OCI-M2 (cell line): ENCODE data around the gene MED15.
"Not testable (repeated sequence)": the region's sequence is repeated elsewhere in the genome, so short reads cannot be mapped to it uniquely, and the experiment has no call there.

Source experiments
- DNase-seq: peaks from one replicate; lab custom pipeline; 2025; ENCODE audit not compliant: unreplicated experiment; lab: John Stamatoyannopoulos, UW

The MED15 gene

DNA sequence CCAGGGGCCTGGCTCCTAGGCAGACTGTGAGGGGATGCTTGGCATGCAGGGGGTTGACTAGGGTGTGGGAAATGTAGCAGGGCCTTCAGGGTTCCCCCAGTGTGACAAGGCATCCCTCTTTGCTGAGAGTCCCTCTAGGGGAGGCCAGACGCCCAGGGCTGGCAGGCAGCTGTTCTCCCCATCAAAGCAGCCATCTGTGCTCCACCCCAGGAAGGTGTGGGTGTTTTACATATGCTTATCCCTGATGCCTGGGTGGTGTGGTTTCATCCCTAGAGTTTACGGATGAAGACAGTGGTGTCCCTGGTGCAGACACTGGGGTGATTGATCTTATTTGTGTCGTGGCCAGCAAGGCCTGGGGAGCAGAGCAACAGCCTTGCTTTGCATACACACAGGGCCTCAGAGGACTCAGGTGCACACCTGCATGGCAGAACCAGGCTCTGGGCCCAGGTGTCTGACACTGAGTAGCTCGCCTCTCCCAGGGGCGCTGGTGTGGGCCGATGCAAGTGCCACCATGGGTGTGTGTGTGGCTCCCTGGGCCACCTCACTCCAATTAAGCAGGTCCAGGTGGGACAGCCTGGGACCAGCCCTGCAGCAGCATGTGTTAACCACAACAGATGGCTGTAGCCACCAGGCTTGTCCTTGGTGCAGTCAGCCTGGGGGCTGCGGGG, 74.2 kb downstream of the MED15 start:
- DNase-seq = no peak

DNA sequence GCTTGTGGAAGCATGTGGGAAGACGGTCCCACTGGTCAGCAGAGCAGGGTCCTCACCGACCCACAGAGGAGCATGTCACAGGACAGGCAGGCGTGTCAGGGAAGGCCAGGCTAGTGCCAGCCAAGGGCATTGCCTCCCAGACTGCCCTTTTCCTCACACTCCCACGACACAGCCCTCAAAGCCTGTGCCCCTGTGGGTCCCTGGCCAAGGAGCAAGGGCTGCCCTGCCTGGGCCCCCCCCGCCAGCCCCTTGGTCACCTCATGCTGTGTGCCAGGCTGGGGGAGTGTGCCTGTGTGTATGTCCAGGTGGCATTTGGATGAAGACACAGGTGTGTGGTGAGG, 74.7 kb downstream of the MED15 start:
- no peak for DNase-seq

DNA sequence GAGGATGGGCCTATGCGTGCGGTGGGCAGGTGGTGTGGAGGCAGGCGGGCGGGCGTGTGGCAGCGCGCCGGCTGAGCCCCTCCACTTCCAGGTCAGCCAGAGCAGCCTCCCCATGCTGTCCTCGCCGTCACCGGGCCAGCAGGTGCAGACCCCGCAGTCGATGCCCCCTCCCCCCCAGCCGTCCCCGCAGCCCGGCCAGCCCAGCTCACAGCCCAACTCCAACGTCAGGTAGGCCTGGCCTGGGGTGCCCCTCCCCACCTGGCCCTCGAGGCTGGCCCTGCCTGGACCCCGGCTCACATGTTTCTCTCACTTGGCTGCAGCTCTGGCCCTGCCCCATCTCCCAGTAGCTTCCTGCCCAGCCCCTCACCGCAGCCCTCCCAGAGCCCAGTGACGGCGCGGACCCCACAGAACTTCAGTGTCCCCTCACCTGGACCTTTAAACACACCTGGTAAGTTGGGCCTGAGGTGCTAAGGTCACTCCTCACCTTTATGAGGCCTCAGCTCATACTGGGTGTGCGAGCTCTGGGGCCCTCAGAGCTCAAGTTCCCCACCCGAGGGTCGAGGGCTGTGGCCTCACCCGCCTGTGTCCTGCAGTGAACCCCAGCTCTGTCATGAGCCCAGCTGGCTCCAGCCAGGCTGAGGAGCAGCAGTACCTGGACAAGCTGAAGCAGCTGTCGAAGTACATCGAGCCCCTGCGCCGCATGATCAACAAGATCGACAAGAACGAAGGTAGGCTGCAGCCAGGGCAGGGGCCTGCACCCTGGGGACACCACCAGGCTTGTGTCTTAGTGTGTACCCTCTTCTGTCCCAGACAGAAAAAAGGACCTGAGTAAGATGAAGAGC, 75.3 kb downstream of the MED15 start:
- no peak for DNase-seq

DNA sequence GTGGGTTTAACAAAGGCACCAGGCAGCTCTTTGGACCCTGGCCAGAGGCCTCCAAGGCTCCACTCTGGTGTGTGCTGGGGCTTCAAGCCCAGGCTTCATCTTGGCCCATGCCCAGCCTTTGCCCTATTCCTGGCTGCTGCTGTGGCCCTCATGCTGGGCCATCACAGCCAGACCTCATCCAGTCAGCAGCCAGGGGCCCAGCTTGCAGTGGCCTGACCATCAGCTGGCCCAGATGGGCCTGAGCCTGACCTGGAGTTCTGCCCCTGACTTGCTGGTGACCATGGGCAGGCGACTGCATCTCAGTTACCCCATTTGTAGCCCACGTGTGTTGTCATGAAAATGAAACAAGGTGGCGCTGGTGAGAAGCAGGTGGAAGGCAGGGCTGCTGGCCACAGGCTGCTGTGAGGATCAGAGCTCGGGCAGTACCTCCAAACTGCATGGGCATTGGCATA, 76.1 kb downstream of the MED15 start:
- no peak for DNase-seq

DNA sequence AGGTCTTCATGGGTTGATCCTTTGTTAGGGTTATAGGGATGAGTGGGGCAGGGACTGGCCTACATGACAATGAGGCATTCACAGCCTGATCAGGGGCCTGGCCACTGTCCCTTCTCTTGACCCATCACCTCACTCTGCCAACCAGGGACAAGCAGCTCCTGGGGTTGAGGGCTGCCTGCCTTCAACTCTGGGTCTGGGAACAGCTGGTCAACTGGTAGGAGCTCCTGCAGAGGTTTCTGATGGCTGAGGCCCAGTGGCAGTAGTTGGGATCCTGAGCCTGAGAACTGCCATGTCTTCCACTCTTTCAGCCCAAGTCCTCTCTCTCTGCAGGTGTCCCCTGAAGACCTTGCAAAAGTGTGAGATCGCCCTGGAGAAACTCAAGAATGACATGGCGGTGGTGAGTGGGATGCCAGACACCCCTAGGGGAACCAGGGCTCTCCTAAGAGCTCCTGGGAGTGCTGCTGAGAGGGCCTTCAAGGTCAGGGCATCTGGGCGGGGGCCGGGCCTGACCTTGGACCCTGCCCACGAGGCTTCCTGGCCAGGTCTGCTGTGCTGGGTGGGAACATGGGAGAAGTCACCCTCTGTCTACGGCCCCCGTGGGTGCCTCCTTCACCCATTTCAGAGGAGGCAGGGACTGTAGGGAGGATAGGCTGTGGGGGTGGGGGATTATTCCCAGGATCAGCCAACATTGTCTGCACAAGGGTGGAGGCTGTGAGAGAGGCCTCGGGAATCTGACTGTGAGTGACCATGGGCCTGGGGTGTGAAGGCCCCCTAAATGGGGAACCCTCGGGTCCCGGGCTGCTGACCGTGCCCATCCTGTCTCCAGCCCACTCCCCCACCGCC, 76.8 kb downstream of the MED15 start:
- DNase-seq = no peak

DNA sequence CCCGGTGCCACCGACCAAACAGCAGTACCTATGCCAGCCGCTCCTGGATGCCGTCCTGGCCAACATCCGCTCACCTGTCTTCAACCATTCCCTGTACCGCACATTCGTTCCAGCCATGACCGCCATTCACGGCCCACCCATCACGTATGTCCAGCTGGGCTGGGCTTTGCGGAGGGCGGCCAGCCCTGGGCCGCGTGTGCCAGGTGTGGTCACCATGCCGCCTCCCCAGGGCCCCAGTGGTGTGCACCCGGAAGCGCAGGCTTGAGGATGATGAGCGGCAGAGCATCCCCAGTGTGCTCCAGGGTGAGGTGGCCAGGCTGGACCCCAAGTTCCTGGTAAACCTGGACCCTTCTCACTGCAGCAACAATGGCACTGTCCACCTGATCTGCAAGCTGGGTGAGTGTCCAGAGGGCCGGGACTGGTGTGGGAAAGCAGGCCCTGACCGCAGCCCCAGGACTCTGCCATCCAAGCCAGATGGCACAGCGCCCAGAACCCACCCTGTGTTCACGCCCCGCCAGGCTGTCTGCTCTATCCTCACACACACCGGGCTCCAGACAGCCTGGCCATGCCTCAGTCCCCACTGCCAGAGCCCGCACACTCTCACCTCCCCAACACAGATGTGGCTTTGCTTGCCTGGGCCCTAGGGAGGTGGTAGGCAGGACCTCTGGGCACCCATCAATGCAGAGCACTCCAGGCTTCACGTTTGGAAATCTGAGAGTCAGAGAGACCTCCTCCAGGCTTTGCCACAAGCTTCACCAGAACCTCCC, 77.6 kb downstream of the MED15 start:
- DNase-seq = no peak

DNA sequence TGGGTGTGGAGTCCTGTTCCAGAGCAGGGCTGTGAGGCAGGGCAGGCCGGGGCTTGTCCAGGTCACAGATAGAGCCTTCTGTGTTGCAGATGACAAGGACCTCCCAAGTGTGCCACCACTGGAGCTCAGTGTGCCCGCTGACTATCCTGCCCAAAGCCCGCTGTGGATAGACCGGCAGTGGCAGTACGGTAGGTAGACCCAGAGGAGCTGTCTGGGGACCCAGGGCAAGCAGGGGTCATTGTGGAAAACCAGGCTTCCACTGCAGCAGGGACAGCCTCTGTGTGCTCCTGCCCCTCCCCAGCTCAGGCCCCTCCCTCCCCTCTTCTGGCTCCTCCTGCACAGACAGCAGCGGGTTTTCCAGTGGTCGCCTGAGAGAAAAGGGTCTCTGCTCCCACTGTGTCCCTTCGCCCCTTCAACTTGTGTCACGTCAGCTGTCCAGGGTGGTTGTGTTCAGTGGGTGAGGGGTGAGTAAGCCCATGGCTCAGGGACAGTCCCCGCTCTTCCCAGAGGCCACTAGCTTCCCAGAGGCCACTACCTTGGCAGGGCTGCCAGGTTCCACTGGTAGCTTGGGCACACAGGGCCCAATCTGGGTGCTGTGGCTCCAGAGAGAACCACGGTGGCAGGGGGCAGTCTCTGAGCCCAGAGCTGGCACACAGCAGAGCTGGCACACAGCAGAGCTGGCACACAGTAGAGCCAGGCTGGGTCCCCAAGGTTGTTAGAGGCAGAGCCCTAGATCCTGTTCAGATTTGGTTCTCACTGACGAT, 78.4 kb downstream of the MED15 start:
- DNase-seq = no peak

DNA sequence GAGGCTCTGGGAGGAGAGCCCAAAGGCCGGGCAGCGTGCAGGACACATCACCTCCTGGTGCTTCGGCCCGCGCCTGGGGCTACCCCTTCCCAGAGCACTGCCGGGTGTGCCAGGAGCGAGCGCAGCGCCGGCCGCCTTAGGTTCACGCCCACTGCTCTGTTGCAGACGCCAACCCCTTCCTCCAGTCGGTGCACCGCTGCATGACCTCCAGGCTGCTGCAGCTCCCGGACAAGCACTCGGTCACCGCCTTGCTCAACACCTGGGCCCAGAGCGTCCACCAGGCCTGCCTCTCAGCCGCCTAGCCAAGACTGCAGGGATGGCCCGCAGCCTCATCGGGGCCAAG, 79.0 kb downstream of the MED15 start:
- DNase-seq = no peak

DNA sequence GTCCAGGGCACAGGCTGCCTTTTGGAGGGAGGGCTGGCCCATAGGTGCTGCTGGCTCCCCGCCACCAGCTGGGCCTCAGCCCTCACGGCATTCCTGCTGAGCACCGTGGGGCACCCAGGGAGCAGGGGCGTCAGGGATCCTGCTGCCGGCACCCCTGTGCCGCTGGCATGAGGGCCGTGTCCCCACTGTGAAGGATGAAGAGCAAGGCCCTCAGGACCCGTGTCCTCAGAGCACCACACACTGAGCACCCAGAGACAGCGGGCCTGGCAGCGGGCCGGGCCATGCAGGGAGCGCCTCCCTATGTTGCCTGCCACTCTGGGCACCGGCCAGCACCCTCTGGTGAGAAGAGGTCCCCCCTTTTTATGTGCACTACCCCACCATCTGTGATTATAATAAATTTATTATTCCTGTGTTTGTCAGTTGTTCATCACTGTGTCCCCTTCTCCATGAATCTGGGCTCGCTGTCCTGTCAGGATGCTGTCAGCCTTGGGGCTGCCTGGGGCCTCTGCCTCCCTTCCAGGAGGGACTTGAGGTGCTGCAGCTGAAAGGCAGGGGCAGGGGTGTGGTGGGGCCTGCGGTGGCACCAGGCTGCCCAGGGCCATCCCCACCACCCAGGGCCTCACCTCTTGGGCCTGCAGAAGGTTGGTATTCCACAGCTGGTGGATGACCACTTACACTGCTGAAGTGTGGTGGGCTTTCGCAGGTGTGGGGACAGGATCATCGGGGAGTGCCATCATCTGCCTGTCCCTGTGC, 80.0 kb downstream of the MED15 start:
- DNase-seq = no peak

DNA sequence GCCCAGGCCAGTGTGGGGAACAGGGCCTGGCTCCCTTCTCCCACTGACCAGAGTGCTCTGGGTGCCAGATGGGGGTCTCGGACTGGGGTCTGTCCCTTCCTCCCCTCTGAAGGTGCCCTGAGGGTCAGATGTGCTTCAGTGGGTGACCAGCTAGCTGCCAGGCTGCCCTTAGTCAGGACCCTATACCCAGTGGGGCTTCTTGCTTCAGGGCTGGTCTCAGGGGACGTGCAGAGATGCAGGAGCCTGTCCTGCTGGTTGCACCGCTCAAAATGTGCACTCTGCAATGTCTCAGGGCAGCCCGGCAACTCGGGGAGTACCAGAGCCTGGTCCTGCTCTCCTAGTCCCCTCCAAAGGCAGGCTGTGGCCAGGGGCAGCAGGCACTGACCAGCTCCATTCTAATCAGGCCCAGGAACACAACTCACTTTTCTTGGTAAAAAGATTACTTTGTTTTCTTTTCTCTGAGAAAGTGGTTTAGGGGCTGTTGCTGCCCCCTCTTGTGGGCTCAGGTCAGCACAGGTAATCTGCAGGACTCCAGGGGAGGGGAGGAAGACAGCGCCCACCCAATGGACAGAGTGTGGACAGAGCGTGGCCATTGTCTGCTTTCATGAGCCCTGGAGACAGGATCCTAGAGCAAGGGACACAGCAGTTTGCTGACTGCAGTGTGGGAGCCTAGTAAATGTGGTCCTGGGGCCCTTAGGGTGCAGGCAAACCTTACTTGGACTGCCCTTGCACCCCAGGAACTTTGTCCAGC, 80.9 kb downstream of the MED15 start:
- DNase-seq = no peak

DNA sequence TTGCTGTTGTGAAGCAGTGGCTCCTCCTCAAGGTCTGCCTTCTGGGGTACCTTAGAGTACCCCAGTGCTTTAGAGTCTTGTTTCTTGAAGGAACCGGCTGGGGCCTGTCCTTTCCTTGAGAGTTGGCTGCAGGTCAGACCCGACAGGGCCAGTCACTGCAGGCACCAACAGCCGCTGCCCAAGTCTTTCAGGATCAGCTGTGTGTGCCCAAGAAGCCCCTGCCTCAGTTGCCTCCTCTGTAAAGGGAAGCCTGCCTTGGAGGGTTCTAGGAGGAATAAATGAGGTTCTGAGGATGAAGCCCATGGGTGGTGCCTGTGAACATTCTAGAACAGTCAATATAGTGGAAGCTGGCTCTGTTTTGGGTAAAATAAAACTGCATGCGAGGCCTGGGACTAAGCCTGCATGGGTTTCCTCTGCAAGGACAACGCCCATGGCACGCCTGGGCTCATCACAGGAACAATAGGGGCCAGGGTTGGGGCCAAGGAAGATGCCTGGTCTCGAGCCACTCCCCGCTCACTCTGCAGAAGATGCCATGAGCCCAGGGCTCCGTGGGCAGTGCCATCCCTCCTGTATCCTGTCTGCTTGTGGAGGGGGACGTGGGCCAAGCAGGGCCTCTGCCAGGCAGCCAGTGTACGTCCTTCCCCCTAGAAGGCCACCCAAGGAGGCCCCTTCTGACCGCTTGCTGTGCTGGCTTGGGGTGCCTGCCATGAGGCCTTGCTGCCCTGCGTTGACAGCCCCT, 81.6 kb downstream of the MED15 start:
- DNase-seq = no peak

DNA sequence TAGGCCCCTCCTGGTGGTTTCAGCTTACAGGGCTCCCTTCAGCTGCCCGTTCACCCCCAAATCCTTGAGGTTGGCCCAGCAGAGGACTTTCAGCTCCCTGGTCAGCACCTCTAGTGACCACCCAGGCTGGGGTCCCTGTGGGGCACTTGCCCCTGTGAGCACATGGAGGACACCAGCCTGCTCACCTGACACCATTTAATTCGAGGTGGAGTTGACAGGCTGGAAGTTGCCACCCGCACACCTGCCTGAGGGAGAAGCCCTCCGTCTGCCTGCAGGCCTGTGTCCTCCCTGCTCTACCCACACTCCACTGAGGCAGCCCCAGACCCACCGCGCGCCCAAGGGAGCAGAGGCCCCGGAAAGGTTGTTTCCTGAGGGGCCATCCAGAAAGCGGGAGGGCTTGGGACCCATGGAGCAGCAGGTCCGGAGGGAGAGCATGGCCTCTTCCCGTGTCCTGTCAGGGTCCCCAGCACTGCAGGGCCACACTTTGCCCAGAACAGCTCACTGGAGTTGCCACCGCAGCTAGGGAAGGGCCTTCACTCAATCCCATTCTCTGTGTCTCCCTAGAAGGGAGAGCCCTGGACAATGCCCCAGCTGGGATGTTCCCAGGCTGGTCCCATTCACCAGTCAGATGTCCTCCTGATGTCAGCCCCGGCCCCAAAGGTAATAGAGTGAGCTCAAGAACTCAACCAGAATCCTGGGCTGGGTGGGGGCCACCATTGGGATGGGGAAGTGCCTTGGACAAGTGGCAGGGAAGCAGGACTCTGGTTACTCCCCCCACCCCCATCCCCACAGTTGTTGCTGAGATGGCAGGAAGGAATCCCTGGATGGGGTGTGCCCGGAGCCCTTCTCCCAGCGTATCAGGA, 82.4 kb downstream of the MED15 start:
- no peak for DNase-seq

DNA sequence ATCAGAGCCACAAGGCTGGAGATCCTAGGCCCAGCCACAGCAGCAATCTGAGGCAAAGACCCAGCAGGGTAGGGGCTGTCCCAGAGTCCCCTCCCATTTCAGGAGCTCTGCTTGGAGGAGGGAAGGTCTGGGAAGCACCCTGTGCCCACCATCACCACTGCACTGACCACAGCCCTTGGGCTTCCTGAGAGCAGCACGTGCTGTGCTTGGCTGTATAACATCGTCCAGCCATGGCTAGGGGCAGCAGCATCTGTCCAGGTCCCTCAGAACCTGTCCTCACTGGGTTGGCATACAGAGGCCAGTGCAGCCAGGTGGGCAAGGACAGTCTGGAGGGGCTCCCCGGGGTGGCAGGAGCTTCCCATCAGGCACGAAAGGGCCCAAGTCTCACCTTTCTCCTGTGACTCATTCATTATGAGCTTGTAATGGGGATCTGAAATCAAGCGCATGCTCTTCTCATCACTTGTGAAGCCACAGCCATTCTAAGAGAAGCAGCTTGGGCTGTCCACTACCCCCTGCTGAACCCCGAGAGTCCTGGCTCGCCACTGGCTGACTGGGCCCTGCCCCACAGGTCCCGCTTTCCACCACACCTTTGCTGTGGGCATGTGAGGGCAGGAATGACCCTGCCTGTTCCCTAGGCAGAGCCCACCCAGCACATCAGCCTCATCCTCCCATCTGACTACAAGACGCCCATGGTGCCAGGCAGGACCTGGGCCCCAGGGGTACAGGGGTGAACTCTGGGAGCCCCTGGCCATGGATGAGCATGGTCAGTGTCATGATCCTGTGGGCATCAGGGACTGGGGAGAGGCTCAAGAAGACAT, 83.3 kb downstream of the MED15 start:
- no peak for DNase-seq

DNA sequence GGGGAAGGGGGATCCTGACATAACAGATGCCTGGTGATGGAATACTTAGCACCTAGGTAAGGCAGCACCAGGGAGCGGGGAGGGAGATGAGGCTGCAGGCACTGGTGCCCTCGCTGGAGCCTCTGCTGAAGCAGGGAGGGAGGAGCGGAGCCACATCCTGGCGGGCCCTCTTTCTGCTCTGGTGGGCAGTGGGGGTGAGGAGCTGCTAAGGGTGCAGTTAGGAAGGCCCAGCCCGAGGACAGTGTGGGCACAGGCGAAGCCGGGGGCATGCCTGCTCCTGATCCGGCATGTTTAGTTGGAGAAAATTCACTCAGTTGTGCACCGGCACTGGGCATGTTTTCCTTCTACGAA, 83.9 kb downstream of the MED15 start:
- no peak for DNase-seq

DNA sequence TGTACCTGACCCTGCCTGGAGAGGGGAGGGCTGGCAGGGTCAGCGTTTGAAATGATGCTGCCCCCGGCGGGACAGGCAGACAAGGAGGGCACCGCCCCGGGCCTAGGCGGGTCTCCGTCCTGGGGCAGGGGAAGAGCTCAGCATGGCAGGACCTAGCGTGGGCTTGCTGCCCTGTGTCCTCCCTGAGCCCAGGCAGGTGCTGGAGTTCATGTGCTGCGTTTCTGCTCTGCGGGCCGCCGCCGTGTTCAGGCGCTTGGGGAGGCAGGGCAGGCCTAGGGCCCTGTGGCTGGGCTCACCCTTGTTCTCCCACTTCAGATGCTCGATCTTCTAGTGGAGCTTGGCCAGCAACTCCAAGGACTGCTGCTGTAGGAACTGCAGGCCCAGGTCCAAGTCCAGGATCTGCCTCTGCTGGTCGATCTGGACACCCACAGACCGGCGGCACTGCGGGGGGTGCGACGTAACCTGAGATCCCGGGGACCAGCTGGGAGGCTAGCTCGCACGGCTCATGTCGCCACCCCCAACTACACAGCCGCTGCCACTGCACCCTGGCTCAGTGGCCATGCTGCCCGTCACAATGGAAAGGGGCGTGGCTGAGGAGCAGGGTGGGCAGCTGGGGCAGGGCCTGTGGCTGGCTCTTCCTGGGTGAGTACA, 84.4 kb downstream of the MED15 start:
- DNase-seq = no peak

DNA sequence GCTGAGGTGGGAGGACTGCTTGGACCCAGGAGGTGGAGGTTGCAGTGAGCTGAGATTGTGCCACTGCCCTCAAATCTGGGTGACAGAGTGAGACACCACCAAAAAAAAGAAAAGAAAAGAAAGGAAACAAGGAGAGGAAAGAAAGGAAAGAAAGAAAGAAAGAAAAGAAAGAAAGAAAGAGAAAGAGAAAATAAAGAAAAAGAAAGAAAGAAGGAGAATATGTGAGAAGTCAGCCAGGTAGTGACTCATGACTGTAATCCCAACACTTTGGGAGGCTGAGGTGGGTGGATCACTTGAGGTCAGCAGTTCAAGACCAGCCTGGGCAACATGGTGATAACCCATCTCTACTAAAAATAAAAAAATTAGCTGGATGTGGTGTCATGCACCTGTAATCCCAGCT, 86.6 kb downstream of the MED15 start:
- not testable (repeated sequence) for DNase-seq
